ENCODE data around the gene SLC6A9.

Gene SLC6A9

GRCh38 chr1:44047131-44047530 is 15.9 kb upstream of the SLC6A9 start:
- no peak for DNase-seq

- no peak for DNase-seq
Measured at GRCh38 chr1:44045064-44045463, 13.8 kb upstream of the SLC6A9 start.

- no peak for DNase-seq
Measured at GRCh38 chr1:44044071-44044801, 13.0 kb upstream of the SLC6A9 start.

GRCh38 chr1:44043176-44044070 is 12.2 kb upstream of the SLC6A9 start:
- no peak for DNase-seq

- no peak for DNase-seq
Measured at GRCh38 chr1:44040846-44041245, 9.6 kb upstream of the SLC6A9 start.

GRCh38 chr1:44040418-44040817 is 9.2 kb upstream of the SLC6A9 start:
- DNase-seq: no peak

GRCh38 chr1:44038876-44039657 is 7.8 kb upstream of the SLC6A9 start:
- DNase-seq: no peak

- peak; percentile 25 for DNase-seq
Measured at GRCh38 chr1:44037154-44037553, 5.9 kb upstream of the SLC6A9 start.

- DNase-seq: peak; percentile 65
Measured at GRCh38 chr1:44036409-44037139, 5.3 kb upstream of the SLC6A9 start.

GRCh38 chr1:44035726-44036408 is 4.6 kb upstream of the SLC6A9 start:
- no peak for DNase-seq

GRCh38 chr1:44034976-44035716 is 3.9 kb upstream of the SLC6A9 start:
- DNase-seq: no peak

- DNase-seq: no peak
Measured at GRCh38 chr1:44034423-44034822, 3.2 kb upstream of the SLC6A9 start.

GRCh38 chr1:44033756-44034155 is 2.5 kb upstream of the SLC6A9 start:
- DNase-seq: no peak

GRCh38 chr1:44033041-44033575 is 1.8 kb upstream of the SLC6A9 start:
- DNase-seq: no peak

- no peak for DNase-seq
Measured at GRCh38 chr1:44032170-44032790, 1.0 kb upstream of the SLC6A9 start.

- no peak for DNase-seq
Measured at GRCh38 chr1:44030605-44031251, 534 bp downstream of the SLC6A9 start.

- peak; percentile 65 for DNase-seq
Measured at GRCh38 chr1:44029911-44030604, 1.2 kb downstream of the SLC6A9 start.

GRCh38 chr1:44029260-44029910 is 1.9 kb downstream of the SLC6A9 start:
- DNase-seq: no peak

- DNase-seq: no peak
Measured at GRCh38 chr1:44027320-44027719, 3.9 kb downstream of the SLC6A9 start.
